GM21526 (cell line): Measurements from ENCODE around the gene NDUFA7.
"Not testable (repeated sequence)": the region's sequence is repeated elsewhere in the genome, so short reads cannot be mapped to it uniquely, and the experiment has no call there.

ENCODE experiments used
- ATAC-seq: cut with Tn5 transposase; IDR thresholded peaks from one replicate; pipeline ENCODE4 v1.9.1; 2021; ENCODE audit warnings: moderate library complexity; ENCODE audit not compliant: unreplicated experiment, low FRiP score

NDUFA7 gene

DNA sequence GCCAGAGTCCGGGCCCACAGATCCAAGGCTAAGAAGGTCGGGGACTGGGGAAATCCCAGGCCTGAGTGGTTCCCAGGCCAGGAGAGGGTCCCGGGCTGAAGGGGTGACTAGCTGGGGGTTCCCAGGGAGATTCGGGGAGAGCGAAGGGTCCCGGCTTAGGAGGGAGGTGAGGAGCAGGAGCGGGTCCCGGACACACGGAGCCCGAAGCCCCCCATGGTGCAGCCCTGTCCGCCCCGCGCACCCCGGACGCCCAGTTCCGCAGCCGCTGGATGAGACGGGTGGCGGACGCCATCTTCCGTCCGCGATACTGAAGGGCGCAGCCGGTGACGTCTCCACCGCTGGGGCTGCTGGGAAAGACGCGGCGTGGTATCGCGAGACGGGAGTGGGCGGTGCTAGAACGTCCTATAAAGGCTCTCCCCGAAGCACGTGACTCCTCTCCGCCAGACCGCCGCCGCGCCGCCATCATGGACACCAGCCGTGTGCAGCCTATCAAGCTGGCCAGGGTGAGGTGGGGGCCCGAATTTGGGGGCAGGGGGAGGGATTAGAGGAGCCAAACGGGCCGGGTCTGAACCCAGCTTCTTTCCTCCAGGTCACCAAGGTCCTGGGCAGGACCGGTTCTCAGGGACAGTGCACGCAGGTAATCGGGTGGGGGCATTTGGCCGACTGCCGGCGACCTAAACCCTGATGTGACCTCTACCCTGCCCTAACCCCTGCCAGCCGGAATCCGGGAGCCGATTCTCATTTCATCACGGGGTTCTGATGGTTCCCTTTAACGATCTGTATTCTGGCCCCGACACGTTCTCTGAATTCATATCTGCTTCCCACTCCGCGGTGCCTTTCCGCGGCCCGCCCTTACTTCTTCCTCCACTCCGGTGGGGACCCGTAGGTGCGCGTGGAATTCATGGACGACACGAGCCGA lies at the start of gene NDUFA7, which contains the start of gene RPS28:
Gene NDUFA7 (minus strand): TSS at position 309 of the 919 bp plus-strand sequence. CDS start 17 bp downstream, at position 292.
Gene RPS28 (plus strand): TSS at position 430 of the 919 bp plus-strand sequence. CDS start 35 bp downstream, at position 465.
- peak; percentile 68 for ATAC-seq

DNA sequence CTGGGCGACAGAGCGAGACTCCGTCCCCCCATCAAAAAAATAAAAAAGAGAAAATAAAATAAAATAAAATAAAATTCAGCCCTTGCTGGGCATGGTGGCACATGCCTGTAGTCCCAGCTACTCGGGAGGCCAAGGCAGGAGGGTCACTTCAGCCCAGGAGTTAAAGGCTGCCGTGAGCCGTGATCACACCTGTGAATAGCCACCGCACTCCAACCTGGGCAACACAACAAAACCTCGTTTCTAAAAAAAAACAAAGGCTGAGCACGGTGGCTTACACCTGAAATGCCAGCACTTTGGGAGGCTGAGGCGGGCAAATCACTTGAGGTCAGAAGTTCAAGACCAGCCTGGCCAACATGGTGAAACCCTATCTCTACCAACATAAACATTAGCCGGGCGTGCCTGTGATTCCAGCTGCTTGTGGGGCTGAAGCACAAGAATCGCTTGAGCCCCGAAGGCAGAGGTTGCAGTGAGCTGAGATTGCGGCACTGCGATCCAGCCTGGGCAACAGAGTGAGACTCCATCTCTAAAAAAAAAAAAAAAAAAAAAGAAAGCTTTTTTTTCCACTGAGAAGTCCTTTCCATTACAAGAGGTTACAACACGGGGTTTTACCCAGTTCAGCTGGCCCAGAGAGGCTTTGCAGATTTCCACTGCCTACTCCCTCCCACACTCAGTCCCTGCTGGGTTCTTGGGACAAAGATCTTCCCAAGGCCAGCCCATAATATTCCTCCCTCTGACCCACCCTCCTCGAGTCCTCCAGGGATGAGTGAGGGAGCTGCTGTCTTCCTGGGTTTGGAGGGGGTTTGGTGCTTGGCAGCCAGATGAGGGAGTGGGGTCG lies 49.2 kb upstream of the NDUFA7 start:
- no peak for ATAC-seq

DNA sequence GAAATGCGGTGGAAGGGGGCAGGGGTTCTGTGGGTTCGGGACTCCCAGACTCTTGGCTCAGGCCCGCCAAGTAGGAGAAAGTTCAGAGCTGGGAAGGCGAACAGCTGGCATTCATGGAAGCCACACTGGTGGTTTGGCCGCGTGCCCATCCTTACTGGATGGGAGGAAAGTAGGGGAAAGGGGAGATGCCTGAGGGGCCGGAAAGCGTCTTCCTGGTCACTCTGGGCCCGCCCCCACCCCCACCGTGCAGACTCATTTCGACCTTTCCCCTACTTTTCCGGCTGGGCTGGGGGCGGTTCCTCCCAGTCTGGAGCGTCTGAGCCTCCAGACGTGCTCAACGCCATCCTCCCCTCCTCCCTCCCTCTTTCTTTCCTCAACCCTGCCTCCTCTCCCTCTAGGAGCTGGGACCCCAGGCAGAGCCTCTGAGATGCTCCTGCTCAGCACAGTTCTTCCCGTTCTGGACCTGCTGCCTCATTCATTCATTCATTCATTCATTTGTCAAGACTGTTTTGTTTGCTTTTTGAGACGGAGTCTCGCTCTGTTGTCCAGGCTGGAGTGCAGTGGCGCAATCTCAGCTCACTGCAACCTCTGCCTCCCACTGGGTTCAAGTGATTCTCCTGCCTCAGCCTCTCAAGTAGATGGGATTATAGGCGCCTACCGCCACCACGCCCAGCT lies 46.3 kb upstream of the NDUFA7 start:
- no peak for ATAC-seq

DNA sequence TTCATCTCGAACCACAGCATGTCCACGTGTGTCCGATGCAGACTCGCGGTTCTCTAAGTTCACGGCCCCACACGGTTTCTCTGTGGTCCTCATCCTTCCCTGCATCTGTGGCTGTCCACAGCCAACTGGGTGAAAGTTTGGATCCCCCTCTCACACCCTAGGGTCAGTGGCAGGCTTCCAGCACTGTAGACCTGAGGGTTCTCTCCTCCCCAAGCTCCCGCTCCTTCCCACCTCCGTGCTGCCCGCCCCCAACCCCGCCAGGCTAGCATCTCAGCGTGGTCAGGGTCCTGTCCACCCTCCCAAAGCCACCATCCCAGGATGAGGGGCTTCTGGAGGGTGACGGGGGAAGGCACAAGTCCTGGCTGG lies 45.8 kb upstream of the NDUFA7 start:
- ATAC-seq: no peak

DNA sequence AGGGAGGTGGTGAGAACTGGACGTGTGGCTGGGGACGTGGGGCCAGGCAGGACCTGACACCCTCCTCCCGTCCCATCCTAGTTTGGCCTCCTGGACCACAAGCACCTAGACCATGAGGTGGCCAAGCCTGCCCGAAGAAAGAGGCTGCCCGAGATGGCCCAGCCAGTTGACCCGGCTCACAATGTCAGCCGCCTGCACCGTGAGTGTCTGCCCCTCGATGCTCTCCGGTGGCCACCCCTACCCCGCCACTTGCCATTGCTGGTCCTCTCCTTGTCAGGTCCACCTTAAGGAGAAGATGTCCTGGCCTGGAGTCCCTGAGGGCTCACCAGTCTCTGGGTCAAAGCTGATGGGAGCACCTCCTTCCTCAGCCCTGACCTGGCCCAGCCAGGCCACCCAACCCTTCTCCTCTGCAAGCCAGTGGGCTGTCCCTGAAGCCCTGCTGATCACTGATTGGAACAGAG lies 45.0 kb upstream of the NDUFA7 start:
- no peak for ATAC-seq

DNA sequence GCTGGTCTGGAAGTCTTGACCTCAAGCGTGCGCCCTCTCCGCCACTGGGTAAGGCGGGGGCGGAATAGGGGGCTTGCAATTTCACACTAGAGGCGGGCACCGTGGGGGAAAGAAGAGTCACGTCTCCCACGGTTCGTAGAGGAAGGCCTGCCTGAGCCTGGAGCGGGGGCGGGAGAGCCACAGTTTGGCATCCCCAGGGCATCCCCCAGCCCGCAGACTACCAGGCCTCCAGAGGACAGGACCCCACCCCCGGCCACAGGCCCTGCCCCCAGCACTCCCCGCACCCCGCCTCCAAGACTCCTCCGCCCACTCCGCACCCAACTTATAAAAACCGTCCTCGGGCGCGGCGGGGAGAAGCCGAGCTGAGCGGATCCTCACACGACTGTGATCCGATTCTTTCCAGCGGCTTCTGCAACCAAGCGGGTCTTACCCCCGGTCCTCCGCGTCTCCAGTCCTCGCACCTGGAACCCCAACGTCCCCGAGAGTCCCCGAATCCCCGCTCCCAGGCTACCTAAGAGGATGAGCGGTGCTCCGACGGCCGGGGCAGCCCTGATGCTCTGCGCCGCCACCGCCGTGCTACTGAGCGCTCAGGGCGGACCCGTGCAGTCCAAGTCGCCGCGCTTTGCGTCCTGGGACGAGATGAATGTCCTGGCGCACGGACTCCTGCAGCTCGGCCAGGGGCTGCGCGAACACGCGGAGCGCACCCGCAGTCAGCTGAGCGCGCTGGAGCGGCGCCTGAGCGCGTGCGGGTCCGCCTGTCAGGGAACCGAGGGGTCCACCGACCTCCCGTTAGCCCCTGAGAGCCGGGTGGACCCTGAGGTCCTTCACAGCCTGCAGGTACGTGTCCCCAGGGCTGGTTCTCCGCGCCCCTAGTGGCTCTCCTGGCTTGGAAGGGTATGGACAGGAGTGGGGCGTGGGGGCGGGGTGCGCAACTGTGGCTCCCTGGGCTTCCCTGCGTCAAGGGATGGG lies 42.9 kb upstream of the NDUFA7 start, which contains the start of gene ANGPTL4:
Gene ANGPTL4 (plus strand): TSS at position 353 of the 969 bp plus-strand sequence. CDS start 167 bp downstream, at position 520.
- no peak for ATAC-seq

DNA sequence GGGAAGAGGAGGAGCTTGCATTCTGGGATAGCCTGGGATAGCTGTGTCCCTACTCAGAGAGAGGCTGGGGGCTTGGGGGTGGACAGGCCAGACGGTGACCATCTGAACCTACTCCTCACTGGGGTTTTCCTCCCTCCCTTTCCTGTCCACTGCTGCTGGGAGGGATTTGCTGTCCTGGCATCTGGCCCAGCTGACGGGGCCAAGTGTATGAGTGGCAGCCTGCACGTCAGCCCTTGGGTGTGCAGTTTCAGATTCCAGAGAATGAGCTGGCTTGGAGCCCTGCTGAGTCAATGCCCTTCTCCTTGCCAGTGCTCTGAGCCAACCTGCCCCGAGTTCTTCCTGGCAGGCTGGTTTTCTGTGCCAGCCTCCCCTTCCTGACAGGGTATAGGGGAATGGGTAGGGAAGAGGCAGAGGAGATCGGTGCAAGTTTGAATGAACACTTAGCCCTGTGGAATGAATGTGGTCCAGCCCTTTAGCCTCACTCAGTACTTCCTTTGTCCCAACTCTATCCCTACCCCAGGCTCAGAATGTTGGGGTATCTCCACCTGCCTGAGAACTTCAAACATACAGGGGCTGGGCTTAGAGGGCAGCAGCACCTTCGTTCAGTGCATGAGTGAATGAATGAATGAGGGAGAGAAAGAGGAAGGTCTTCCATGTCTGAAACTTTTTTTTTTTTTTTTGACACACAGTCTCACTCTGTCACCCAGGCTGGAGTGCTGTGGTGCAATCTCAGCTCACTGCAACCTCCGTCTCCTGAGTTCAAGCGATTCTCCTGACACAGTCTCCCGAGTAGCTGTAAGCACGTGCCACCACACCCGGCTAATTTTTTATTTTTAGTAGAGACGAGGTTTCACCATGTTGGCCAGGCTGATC lies 41.0 kb upstream of the NDUFA7 start:
- ATAC-seq: no peak

DNA sequence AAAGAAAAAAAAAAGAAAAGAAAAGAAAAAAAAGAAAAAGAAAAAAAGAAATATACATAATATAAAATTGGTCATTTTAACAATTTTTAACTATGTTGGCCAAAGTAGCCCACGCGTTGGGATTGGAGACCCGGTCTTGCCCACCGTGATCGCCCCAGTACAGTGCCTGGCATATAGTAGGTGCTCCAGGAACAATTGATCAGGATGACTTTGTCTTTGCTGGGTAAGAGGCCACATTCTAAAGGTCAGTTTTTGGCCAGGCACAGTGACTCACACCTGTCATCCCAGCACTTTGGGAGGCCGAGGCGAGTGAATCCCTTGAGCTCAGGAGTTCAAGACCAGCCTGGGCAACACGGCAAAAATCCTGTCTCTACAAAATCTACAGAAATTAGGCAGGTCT lies 39.0 kb upstream of the NDUFA7 start:
- no peak for ATAC-seq

DNA sequence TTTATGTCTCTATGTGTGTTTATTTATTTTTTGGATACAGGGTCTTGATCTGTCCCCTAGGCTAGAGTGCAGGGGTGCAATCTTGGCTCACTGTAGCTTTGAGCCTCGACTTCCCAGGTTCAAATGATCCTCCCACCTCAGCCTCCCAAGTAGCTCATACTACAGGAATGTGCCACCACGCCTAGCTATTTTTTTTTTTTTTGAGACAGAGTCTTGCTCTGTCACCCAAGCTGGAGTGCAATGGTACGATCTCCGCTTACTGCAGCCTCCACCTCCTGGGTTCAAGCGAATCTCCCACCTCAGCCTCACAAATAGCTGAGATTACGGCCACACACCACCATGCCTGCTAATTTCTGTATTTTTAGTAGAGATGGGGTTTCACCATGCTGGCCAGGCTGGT lies 37.8 kb upstream of the NDUFA7 start:
- ATAC-seq: no peak

DNA sequence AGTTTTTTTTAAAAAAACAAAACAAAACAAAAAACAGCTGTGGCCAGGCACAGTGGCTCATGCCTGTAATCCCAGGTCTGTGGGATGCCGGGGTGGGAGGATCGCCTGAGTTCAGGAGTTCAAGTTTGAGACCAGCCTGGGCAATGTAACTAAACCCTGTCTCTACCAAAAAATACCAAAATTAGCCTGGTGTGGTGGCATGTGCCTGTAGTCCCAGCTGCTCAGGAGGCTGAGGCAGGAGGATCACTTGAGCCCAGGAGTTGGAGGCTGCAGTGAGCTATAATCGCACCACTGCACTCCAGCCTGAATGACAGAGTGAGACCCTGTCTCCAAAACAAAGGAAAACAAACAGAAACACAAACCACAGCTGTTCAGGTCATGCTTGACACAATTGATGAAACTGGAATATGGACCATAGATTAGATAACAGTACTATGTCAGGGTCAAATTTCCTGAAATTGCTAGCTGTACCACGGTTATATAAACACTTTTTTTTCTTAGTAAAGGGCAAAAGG lies 35.9 kb upstream of the NDUFA7 start:
- no peak for ATAC-seq

DNA sequence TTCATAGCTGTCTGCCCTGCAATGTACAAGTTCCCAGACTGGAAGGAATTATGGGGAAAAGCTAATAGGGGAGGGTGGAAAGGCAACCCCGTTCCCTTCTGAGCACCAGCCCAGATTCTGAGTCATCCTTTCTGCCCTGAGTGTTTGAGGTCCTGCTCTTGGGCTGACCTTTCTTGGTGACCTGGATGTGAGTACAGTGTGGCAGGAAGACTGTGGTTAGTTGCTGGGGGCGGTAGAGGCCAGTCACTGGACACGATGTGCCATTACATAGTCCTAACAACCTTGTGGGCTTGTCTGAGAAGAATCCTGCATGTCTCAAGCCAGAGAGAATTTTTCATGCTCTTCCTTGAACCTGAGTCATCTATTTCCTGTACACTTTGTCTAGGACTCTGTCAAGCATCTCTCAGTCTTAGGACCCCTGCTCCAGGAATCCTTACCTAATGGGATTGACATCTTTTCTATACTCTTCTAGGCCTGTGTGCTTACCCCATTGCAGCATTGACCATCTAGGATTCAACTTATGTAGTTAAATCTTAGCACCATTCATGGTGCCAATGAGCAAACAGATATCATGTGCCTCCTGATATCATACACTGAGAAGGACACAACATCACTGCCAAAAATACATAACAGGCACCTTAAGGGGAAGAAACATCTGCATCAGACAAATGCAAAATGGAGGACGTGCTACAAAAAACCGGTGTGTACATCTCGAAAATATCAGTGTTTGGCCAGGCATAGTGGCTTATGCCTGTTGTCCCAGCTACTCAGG lies 34.6 kb upstream of the NDUFA7 start:
- ATAC-seq: no peak

DNA sequence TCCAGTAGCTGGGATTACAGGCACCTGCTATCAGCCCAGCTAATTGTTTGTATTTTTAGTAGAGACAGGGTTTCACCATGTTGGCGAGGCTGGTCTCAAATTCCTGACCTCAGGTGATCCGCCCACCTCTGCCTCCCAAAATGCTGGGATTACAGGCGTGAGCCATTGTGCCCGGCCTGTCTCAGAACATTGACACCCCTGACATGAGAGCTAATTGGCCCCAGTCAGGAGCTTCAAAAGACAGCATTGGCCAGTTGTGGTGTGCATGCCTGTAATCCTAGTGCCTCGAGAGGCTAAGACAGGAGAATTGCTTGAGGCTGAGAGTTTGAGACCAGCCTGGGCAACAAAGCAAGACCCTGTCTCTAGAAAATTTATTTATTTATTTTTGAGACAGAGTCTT lies 31.7 kb upstream of the NDUFA7 start:
- not testable (repeated sequence) for ATAC-seq

DNA sequence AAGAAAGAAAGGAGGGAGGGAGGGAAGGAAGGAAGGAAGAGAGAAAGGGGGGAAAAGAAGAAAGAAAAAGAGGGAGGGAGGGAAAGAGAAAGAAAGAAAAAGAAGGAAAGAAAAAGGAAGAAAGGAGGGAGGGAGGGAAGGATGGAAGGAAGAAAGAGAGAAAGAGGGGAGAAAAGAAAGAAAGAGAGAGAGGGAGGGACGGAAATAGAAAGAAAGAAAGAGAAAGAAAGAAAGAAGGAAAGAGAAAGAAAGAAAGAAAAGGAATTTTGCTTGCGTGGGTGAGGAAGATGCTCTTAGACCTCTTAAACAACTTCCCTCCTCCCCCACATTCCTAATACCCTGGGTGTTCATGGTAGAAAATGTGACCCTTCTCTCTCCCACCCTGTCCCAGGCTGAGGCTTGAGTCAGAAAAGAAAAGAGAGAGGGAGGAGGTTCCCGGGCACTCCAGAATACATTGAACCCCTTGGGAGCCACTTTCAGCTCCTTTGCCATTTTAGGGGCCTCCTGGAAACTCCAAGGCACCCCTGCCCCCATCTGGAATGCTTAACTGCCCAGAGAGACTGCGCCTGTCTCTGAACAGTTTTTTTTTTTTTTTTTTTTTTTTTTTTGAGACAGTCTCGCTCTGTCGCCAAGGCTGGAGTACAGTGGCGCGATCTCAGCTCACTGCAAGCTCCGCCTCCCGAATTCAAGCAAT lies 31.1 kb upstream of the NDUFA7 start:
- no peak for ATAC-seq

DNA sequence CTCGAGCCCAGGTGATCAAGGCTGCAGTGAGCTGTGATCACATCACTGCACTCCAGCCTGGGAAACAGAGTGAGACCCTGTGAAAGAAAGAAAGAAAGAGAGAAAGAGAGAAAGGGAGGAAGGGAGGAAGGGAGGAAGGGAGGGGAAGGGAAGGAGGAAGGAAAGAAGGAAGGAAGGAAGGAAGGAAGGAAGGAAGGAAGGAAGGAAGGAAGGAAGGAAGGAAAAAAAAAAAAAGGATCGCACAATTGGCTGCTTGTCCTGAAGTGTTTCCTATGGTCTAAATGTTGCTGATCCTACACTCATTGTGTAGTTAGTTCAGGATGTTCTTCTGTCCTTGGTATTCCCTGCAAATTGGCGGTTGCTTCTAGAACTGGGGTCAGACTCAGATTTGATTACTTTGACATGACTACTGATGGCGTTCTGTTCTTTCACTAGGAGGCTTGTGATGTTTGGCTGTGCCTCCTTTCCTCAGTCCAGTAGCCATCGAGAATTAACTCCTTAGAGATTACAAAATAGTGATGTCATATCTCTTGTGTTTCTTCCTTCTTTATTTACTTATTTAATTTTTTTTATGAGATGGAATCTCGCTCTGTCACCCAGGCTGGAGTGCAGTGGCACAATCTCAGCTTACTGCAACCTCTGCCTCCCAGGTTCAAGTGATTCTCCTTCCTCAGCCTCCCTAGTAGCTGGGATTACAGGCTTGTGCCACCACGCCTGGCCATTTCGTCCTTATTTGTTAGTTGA lies 28.6 kb upstream of the NDUFA7 start:
- not testable (repeated sequence) for ATAC-seq

DNA sequence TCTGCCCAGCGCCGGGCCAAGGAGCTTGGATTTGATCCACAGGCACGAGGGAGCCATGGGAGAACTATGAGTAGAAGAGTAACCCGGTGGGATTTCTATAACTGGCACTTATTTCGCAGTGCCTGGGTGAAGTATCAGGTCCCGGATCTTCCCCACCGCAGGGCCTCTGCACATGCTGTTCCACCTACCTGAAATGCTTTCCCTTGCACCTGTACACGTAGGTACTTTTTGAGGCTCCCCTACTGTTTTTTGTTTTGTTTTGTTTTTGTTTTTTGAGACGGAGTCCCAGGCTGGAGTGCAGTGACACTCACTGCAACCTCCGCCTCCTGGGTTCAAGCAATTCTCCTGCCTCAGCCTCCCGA lies 22.3 kb upstream of the NDUFA7 start:
- no peak for ATAC-seq
